ENCODE measurements around the gene PROP1.
"Not testable (repeated sequence)": the region's sequence is repeated elsewhere in the genome, so short reads cannot be mapped to it uniquely, and the experiment has no call there.

GRCh38 chr5:177942896-177943295 lies 53.1 kb downstream of the PROP1 start:
- TF ChIP-seq POLR2A (IDR thresholded peaks at IDR 0.05; ENCODE audit: low read length); GATA1 (IDR thresholded peaks at IDR 0.05; ENCODE audit: low read depth, low read length): not testable (repeated sequence)

Measured in erythroblast (primary cell).